ENCODE results near the gene NIPAL4.

Gene NIPAL4

GRCh38 chr5:157511651-157512644 is 51.9 kb downstream of the NIPAL4 start:
- no peak for TF ChIP-seq CTCF (IDR thresholded peaks at IDR 0.05; ENCODE audit: low read depth, low read length)
- no peak overlapping the region for H3K4me3 ChIP-seq (replicated peaks in 1 of 2; ENCODE audit: low read depth in 2 of 2, low read length in 2 of 2)
- peak; percentile 98 to 99 for DNase-seq (ENCODE audit: low read depth in 2 of 2)

- DNase-seq (ENCODE audit: low read depth in 2 of 2) = no peak
- H3K4me3 ChIP-seq (replicated peaks in 1 of 2; ENCODE audit: low read depth in 2 of 2, low read length in 2 of 2) = no peak overlapping the region
- TF ChIP-seq CTCF (IDR thresholded peaks at IDR 0.05; ENCODE audit: low read depth, low read length) = no peak
Observed at GRCh38 chr5:157513182-157513581, 53.2 kb downstream of the NIPAL4 start.

- no peak overlapping the region for H3K4me3 ChIP-seq (replicated peaks in 1 of 2; ENCODE audit: low read depth in 2 of 2, low read length in 2 of 2)
- no peak for DNase-seq (ENCODE audit: low read depth in 2 of 2)
- no peak for TF ChIP-seq CTCF (IDR thresholded peaks at IDR 0.05; ENCODE audit: low read depth, low read length)
Observed at GRCh38 chr5:157514974-157515373, 55.0 kb downstream of the NIPAL4 start.

GRCh38 chr5:157516006-157516405 is 56.0 kb downstream of the NIPAL4 start:
- no peak overlapping the region for H3K4me3 ChIP-seq (replicated peaks in 1 of 2; ENCODE audit: low read depth in 2 of 2, low read length in 2 of 2)
- TF ChIP-seq CTCF (IDR thresholded peaks at IDR 0.05; ENCODE audit: low read depth, low read length) = no peak
- peak; percentile 69 to 91 for DNase-seq (ENCODE audit: low read depth in 2 of 2)

- peak; percentile 93 to 95 for DNase-seq (ENCODE audit: low read depth in 2 of 2)
- TF ChIP-seq CTCF (IDR thresholded peaks at IDR 0.05; ENCODE audit: low read depth, low read length) = no peak
- no peak overlapping the region for H3K4me3 ChIP-seq (replicated peaks in 1 of 2; ENCODE audit: low read depth in 2 of 2, low read length in 2 of 2)
Observed at GRCh38 chr5:157516626-157517325, 56.8 kb downstream of the NIPAL4 start.

- no peak for DNase-seq (ENCODE audit: low read depth in 2 of 2)
- TF ChIP-seq CTCF (IDR thresholded peaks at IDR 0.05; ENCODE audit: low read depth, low read length) = no peak
- H3K4me3 ChIP-seq (replicated peaks in 1 of 2; ENCODE audit: low read depth in 2 of 2, low read length in 2 of 2) = no peak overlapping the region
Observed at GRCh38 chr5:157518963-157519362, 59.0 kb downstream of the NIPAL4 start.

All from cardiac fibroblast (primary cell).